ENCODE results near the gene FGF14.

DNA sequence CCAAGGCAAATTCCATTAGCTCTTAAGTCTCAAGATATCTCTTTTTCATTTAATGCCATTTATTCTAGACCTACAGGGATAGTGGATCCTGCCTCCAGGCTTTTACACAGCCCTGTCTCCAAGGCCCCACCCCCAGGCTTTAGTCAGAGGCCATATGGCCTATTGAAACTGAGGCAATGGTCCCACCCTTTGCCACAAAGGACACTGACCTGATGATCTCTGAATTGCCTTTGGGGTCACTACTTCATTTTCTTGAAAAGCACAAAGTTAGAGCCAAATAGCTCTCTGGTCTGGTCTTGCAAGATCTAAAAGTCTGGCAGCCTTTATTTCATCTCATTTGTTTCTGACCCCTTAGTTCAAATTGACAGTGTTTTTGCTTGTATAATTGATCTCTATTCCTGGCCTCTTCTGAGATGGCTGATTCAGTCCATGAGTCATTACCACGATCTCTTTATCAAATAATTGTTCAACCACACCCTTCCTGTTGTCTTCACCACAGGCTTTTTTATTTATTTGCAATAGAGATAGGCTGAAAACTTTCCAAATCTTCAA lies 209.8 kb downstream of the FGF14 start:
- TF ChIP-seq CTCF (IDR thresholded peaks at IDR 0.05; ENCODE audit: insufficient read depth, low read depth, low read length): no peak
- no peak for TF ChIP-seq EZH2 (IDR thresholded peaks at IDR 0.05; ENCODE audit: insufficient read depth, low read length)

Data from astrocyte (in vitro differentiated cells and primary cell).